Measurements from ENCODE around the gene ATXN7L3B. TPM values are rescaled to one million over a fixed set of nuclear protein-coding genes. Genes with fewer than 3 reads are reported as not detected.

The ATXN7L3B gene, protein sequence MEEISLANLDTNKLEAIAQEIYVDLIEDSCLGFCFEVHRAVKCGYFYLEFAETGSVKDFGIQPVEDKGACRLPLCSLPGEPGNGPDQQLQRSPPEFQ
- polyA plus RNA-seq (2011; rRNA removed) (28.8 and 32.8 TPM in 2 replicates), polyA plus RNA-seq (2017; fragmentation: RNase III; extraction: RNeasy Plus Mini Kit Qiagen cat#74134 plus additional on column Dnase treatment) (16.7 to 18.2 TPM (median 18.1 TPM) in 3 replicates), polyA minus RNA-seq (2011; rRNA and poly(A)+ RNA removed) (29.5 and 30.2 TPM in 2 replicates)
- polyA plus RNA-seq (2012; cell fraction: cytosol; rRNA removed), result 7.7 and 9.7 TPM in 2 replicates
- polyA plus RNA-seq (2012; cell fraction: nucleus; rRNA removed), result 5.2 and 8.9 TPM in 2 replicates

DNA sequence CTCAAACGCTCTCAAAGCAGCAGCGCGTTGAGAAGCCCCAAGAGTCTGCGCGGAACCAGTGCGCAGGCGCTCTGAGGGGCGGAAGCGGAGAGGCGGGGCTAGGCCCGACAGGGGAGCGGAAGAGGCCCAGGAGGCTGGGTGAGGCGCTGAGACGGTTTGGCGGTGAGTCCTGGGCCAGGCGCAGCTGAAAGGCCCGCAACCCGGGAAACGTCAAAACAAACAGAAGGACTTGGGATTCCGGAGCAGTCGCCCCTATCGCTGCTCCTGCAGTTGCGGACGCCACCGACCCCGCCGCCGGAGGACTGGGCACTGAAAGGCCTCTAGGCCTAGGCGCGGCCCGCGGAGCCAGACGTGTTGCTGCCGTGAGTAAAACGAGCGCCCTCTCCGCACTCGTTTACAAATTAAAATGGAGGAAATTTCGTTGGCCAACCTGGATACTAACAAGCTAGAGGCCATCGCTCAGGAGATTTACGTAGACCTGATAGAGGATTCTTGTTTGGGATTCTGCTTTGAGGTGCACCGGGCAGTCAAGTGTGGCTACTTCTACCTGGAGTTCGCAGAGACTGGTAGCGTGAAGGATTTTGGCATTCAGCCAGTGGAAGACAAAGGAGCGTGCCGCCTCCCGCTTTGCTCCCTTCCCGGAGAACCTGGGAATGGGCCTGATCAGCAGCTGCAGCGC, at the start of gene ATXN7L3B:
TSS of gene ATXN7L3B (plus strand) at position 129 of the 679 bp plus-strand sequence. CDS start at position 407, 278 bp downstream.
- ChIA-PET CTCF (no interaction called here), POLR2A (interaction anchor here (0.6 to 1.4 kb wide), 3 partner anchors 29 to 157 kb away, joined by 3 read pairs; no protein-coding TSS in a partner anchor)
- H3K27ac ChIP-seq, result peak within 1 kb of the TSS; percentile 81 to 96
- H3K9me3 ChIP-seq, result no peaks in the 10 kb centered on the region
- peak; percentile 90 to 97 for DNase-seq (ENCODE audit: low read depth in 1 of 2, low spot score in 1 of 2)
- peak; percentile 43 for FAIRE-seq
- ATAC-seq, result peak; percentile 97 to 99
- WGBS (ENCODE audit: missing lambda C conversion rate), result 1% methylated on average over 49 of the region's 49 CpGs
- peaks cover 21% of the 10 kb centered on the region for H3K4me1 ChIP-seq
- peak within 1 kb of the TSS; percentile 99 for H3K4me2 ChIP-seq
- peak within 1 kb of the TSS; percentile 66 for H3K4me3 ChIP-seq
- TF ChIP-seq CEBPB (IDR thresholded peaks at IDR 0.05) (no peak), EHF (CRISPR knock-in tag; IDR thresholded peaks at IDR 0.05) (no peak), RAD21 (conservative IDR thresholded peaks at IDR 0.05 in 1 of 2, IDR thresholded peaks at IDR 0.05 in 1 of 2) (no peak), RFX5 (IDR thresholded peaks at IDR 0.05) (no peak), CHD4 (IDR thresholded peaks at IDR 0.05; ENCODE audit: borderline replicate concordance) (no peak), ZFP36 (IDR thresholded peaks at IDR 0.05; ENCODE audit: borderline replicate concordance, partially characterized antibody) (no peak), HOXB13 (CRISPR knock-in tag; IDR thresholded peaks at IDR 0.05; ENCODE audit: low read depth) (peak; percentile 51; the same call in 1 of the 2 replicates), HOXB5 (CRISPR knock-in tag; IDR thresholded peaks at IDR 0.05) (no peak), RCOR1 (IDR thresholded peaks at IDR 0.05; ENCODE audit: low read depth, low read length) (no peak), EHMT2 (IDR thresholded peaks at IDR 0.05; ENCODE audit: low read depth) (no peak), PHF8 (IDR thresholded peaks at IDR 0.05; ENCODE audit: borderline replicate concordance, low read depth) (peak; percentile 100), BHLHE40 (IDR thresholded peaks at IDR 0.05; ENCODE audit: low read depth, low read length) (no peak), JUNB (IDR thresholded peaks at IDR 0.05) (no peak), NR3C1 (IDR thresholded peaks at IDR 0.05) (no peak), MAFK (IDR thresholded peaks at IDR 0.05; ENCODE audit: partially characterized antibody) (no peak), FOSL2 (IDR thresholded peaks at IDR 0.05) (no peak), FOSL2 (CRISPR knock-in tag; IDR thresholded peaks at IDR 0.05) (peak; percentile 2; the same call in 1 of the 2 replicates), ZNF302 (CRISPR knock-in tag; IDR thresholded peaks at IDR 0.05) (no peak), HEYL (CRISPR knock-in tag; IDR thresholded peaks at IDR 0.05) (no peak), CHD2 (IDR thresholded peaks at IDR 0.05; ENCODE audit: low read length, partially characterized antibody) (no peak), NPAS2 (CRISPR knock-in tag; IDR thresholded peaks at IDR 0.05; ENCODE audit: borderline replicate concordance) (no peak), EP300 (IDR thresholded peaks at IDR 0.05) (no peak), JUN (IDR thresholded peaks at IDR 0.05) (peak; percentile 70 to 95), RNF2 (IDR thresholded peaks at IDR 0.05; ENCODE audit: borderline replicate concordance, low read depth) (no peak), HDAC2 (IDR thresholded peaks at IDR 0.05) (no peak), FOSB (CRISPR knock-in tag; IDR thresholded peaks at IDR 0.05) (no peak), NFE2L2 (conservative IDR thresholded peaks at IDR 0.05; ENCODE audit: low read length) (no peak), POLR2A (IDR thresholded peaks at IDR 0.05; ENCODE audit: low read length) (peak; percentile 71)
- TF ChIP-seq, protein P1, sequence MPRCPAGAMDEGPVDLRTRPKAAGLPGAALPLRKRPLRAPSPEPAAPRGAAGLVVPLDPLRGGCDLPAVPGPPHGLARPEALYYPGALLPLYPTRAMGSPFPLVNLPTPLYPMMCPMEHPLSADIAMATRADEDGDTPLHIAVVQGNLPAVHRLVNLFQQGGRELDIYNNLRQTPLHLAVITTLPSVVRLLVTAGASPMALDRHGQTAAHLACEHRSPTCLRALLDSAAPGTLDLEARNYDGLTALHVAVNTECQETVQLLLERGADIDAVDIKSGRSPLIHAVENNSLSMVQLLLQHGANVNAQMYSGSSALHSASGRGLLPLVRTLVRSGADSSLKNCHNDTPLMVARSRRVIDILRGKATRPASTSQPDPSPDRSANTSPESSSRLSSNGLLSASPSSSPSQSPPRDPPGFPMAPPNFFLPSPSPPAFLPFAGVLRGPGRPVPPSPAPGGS (IDR thresholded peaks at IDR 0.05), result peak; percentile 65; the same call in 1 of the 3 replicates
- TF ChIP-seq, protein P2, sequence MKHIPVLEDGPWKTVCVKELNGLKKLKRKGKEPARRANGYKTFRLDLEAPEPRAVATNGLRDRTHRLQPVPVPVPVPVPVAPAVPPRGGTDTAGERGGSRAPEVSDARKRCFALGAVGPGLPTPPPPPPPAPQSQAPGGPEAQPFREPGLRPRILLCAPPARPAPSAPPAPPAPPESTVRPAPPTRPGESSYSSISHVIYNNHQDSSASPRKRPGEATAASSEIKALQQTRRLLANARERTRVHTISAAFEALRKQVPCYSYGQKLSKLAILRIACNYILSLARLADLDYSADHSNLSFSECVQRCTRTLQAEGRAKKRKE (CRISPR knock-in tag; IDR thresholded peaks at IDR 0.05; ENCODE audit: low read depth), result no peak
- TF ChIP-seq, protein P3, sequence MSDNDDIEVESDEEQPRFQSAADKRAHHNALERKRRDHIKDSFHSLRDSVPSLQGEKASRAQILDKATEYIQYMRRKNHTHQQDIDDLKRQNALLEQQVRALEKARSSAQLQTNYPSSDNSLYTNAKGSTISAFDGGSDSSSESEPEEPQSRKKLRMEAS (IDR thresholded peaks at IDR 0.05), result peak; percentile 79
- TF ChIP-seq, protein P4, sequence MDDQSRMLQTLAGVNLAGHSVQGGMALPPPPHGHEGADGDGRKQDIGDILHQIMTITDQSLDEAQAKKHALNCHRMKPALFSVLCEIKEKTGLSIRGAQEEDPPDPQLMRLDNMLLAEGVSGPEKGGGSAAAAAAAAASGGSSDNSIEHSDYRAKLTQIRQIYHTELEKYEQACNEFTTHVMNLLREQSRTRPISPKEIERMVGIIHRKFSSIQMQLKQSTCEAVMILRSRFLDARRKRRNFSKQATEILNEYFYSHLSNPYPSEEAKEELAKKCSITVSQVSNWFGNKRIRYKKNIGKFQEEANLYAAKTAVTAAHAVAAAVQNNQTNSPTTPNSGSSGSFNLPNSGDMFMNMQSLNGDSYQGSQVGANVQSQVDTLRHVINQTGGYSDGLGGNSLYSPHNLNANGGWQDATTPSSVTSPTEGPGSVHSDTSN (IDR thresholded peaks at IDR 0.05), result no peak
- TF ChIP-seq, protein P5, sequence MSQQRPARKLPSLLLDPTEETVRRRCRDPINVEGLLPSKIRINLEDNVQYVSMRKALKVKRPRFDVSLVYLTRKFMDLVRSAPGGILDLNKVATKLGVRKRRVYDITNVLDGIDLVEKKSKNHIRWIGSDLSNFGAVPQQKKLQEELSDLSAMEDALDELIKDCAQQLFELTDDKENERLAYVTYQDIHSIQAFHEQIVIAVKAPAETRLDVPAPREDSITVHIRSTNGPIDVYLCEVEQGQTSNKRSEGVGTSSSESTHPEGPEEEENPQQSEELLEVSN (IDR thresholded peaks at IDR 0.05; ENCODE audit: borderline replicate concordance, low read depth), result peak; percentile 47; the same call in 1 of the 2 replicates
- TF ChIP-seq, protein P6, sequence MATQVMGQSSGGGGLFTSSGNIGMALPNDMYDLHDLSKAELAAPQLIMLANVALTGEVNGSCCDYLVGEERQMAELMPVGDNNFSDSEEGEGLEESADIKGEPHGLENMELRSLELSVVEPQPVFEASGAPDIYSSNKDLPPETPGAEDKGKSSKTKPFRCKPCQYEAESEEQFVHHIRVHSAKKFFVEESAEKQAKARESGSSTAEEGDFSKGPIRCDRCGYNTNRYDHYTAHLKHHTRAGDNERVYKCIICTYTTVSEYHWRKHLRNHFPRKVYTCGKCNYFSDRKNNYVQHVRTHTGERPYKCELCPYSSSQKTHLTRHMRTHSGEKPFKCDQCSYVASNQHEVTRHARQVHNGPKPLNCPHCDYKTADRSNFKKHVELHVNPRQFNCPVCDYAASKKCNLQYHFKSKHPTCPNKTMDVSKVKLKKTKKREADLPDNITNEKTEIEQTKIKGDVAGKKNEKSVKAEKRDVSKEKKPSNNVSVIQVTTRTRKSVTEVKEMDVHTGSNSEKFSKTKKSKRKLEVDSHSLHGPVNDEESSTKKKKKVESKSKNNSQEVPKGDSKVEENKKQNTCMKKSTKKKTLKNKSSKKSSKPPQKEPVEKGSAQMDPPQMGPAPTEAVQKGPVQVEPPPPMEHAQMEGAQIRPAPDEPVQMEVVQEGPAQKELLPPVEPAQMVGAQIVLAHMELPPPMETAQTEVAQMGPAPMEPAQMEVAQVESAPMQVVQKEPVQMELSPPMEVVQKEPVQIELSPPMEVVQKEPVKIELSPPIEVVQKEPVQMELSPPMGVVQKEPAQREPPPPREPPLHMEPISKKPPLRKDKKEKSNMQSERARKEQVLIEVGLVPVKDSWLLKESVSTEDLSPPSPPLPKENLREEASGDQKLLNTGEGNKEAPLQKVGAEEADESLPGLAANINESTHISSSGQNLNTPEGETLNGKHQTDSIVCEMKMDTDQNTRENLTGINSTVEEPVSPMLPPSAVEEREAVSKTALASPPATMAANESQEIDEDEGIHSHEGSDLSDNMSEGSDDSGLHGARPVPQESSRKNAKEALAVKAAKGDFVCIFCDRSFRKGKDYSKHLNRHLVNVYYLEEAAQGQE (IDR thresholded peaks at IDR 0.05), result peak; percentile 3; the same call in 1 of the 2 replicates

Data from A549 (cell line).